PFSK-1 (cell line): Measurements from ENCODE around the gene LBH.

Experiments used
- FOXP2 ChIP-seq: optimal IDR thresholded peaks from 2 replicates; pipeline ENCODE3; 2011; ENCODE audit warnings: borderline replicate concordance, control low read depth, inconsistent platforms; ENCODE audit not compliant: insufficient read depth; ENCODE audit errors: extremely low read length, extremely low read depth
- POLR2AphosphoS5 ChIP-seq: IDR thresholded peaks from 2 replicates; pipeline ENCODE4 v1.6.1; 2012; ENCODE audit warnings: low read depth, mild to moderate bottlenecking, control low read depth, low read length, moderate library complexity
- REST ChIP-seq, 2 experiments: IDR thresholded peaks; 2 replicates each; pipeline versions ENCODE4 v1.6.1 to v1.8.0; 2011 to 2012; ENCODE audit warnings: low read depth in 2 of 2, low read length in 2 of 2, control low read depth in 1 of 2, inconsistent platforms in 1 of 2, mild to moderate bottlenecking in 1 of 2, moderate library complexity in 1 of 2; ENCODE audit not compliant: insufficient read depth in 1 of 2
- SIN3A ChIP-seq: IDR thresholded peaks from 2 replicates; pipeline ENCODE4 v1.6.1; 2012; ENCODE audit warnings: mild to moderate bottlenecking, low read length, moderate library complexity, borderline replicate concordance; ENCODE audit not compliant: insufficient read depth
- TAF1 ChIP-seq: IDR thresholded peaks from 2 replicates; pipeline ENCODE4 v1.6.1; 2012; ENCODE audit warnings: low read length, control low read depth, borderline replicate concordance; ENCODE audit not compliant: insufficient read depth

The LBH gene

GRCh38 chr2:30235008-30235655 is 3.8 kb downstream of the LBH start:
- TF ChIP-seq SIN3A (no peak), FOXP2 (no peak), TAF1 (no peak)

DNA sequence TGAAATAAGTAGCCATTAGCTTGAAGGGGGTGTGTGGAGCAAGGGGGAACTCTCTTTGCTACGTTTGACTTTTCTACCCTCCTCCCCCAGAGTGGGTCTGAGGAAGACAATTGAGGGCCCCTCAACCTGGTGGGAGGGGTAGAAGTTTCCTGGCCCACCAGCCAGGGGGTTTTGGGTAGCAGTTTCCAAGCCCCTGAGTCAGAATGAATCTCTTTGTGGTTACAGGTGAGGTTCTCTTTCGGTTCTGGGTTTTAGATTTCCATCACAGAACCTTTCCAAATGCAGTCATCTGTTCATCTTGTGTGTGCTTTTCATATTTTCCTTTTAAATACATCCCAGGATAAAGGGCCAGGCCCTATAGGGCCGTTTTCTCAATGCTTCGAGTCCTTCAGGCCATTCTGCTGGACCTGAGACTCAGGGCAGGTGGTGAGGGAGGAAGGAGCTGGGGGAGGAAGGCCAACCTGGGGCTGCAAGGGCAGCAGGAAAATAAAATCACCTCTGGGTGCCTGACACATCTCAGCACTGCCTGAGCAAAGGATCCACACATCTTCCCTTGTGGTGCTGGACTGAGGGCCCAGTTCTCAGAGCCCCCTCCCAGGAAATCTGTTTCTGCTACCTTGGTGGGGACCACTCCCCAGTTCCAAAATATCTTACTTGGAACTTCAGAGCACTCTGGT is 4.7 kb downstream of the LBH start:
- TF ChIP-seq REST (IDR thresholded peaks at IDR 0.05; ENCODE audit: insufficient read depth in 1 of 2, low read depth in 2 of 2, low read length in 2 of 2): no peak
- TF ChIP-seq FOXP2: no peak
- no peak for TF ChIP-seq SIN3A
- no peak for TF ChIP-seq POLR2AphosphoS5
- no peak for TF ChIP-seq TAF1

DNA sequence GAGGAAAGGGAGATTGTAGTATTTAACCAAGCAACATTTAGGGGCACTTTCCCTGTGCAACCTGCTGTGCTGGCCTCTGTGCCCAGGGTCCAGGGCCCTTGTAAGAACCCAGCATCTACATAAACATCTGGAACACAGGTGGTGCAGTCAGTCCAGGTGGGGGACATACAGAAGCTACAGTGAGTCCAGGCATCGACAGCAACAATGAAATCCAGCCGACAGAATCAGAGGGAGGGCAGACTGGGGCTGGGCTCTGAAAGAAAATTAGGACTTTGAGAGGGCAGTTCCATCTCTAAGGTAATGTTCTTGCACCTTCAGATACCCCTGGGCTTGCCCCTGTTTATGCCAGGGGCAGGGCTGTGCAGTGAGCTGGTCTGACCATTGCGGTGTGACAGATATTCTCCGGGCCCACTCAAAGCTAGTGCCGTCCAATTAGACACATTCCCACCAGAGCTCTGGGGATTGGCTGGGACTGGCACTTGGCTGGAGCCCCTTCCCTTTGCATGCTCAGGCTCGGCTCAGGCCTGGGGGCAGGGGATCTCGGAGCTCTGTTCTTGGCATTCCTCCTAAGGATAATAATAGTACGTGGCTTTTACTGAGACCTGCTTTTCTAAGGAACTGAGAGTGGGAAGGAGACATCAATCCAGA is 5.4 kb downstream of the LBH start:
- no peak for TF ChIP-seq SIN3A
- TF ChIP-seq REST (IDR thresholded peaks at IDR 0.05; ENCODE audit: insufficient read depth in 1 of 2, low read depth in 2 of 2, low read length in 2 of 2): no peak
- TF ChIP-seq TAF1: no peak
- no peak for TF ChIP-seq FOXP2
- no peak for TF ChIP-seq POLR2AphosphoS5

GRCh38 chr2:30237239-30237965 is 6.1 kb downstream of the LBH start:
- TF ChIP-seq TAF1: no peak
- no peak for TF ChIP-seq SIN3A
- TF ChIP-seq REST (IDR thresholded peaks at IDR 0.05; ENCODE audit: insufficient read depth in 1 of 2, low read depth in 2 of 2, low read length in 2 of 2): no peak
- TF ChIP-seq POLR2AphosphoS5: no peak
- no peak for TF ChIP-seq FOXP2

GRCh38 chr2:30237966-30238800 is 6.8 kb downstream of the LBH start:
- TF ChIP-seq SIN3A (no peak), FOXP2 (no peak), REST (IDR thresholded peaks at IDR 0.05; ENCODE audit: insufficient read depth in 1 of 2, low read depth in 2 of 2, low read length in 2 of 2) (no peak), TAF1 (no peak), POLR2AphosphoS5 (no peak)
